Heart left ventricle (tissue), 13 donors: ENCODE measurements around the gene MUC6.

Experiments
- POLR2A ChIP-seq, 2 donors: fragments of 450-650 bp; IDR thresholded peaks; one replicate each; pipeline ENCODE4 v1.6.1; 2017; ENCODE audit warnings: antibody characterized with exemption in 2 of 2, mild to moderate bottlenecking in 2 of 2, moderate library complexity in 2 of 2
- TF ChIP-seq, protein P1 (sequence below), 12 donors: fragments of 200-600 bp; sonication (generic) in 4 of 12; IDR thresholded peaks; one replicate each; pipeline versions ENCODE4 v1.5.0 to v1.8.0; 2018 to 2022; ENCODE audit warnings: antibody characterized with exemption in 12 of 12, mild to moderate bottlenecking in 5 of 12
- donor health status: ischemic (EF 13 %, LVEDD 7.1; RV severe dilation, severe dysfunction).
- donor health status: DM: no; HTN: yes; CAD: no.
- donor health status: DM: no; HTN: no; CAD: no.
- donor health status: ischemic (EF 25% LVEDD 6.9; RV normal size, moderate dysfunction).
- donor health status: ischemic (EF 25% LVEDD 5.7; RV mildly dilated, moderate dysfunction).
- donor health status: ischemic (EF 35%, LVEDD 5.7; RV mildly dilated, moderate dysfunction).
- donor health status: nonischemic (EF 11% LVEDD 7.7; RV severe dilation, severe dysfunction).
- donor health status: DM: yes; HTN: yes; CAD: no.
- donor health status: PGD.
- donor health status: ischemic (EF 29% LVEDD 5.4; RV normal size, mild dysfunction).
- donor health status: nonischemic (EF 23%, LVEDD 6.1; RV moderate dilation, normal function).

- TF ChIP-seq, protein P1, sequence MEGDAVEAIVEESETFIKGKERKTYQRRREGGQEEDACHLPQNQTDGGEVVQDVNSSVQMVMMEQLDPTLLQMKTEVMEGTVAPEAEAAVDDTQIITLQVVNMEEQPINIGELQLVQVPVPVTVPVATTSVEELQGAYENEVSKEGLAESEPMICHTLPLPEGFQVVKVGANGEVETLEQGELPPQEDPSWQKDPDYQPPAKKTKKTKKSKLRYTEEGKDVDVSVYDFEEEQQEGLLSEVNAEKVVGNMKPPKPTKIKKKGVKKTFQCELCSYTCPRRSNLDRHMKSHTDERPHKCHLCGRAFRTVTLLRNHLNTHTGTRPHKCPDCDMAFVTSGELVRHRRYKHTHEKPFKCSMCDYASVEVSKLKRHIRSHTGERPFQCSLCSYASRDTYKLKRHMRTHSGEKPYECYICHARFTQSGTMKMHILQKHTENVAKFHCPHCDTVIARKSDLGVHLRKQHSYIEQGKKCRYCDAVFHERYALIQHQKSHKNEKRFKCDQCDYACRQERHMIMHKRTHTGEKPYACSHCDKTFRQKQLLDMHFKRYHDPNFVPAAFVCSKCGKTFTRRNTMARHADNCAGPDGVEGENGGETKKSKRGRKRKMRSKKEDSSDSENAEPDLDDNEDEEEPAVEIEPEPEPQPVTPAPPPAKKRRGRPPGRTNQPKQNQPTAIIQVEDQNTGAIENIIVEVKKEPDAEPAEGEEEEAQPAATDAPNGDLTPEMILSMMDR (IDR thresholded peaks at IDR 0.05), result no peak
- TF ChIP-seq POLR2A (IDR thresholded peaks at IDR 0.05), result no peak
Measured at GRCh38 chr11:1019321-1019910, 17.1 kb downstream of the MUC6 start.
